HG03175 (cell line): ENCODE data around the gene ITGB6.

ENCODE experiments used
- ATAC-seq: cut with Tn5 transposase; IDR thresholded peaks from one replicate; pipeline ENCODE4 v1.9.1; 2021; ENCODE audit warnings: mild to moderate bottlenecking, moderate library complexity; ENCODE audit not compliant: unreplicated experiment

ITGB6 gene, protein sequence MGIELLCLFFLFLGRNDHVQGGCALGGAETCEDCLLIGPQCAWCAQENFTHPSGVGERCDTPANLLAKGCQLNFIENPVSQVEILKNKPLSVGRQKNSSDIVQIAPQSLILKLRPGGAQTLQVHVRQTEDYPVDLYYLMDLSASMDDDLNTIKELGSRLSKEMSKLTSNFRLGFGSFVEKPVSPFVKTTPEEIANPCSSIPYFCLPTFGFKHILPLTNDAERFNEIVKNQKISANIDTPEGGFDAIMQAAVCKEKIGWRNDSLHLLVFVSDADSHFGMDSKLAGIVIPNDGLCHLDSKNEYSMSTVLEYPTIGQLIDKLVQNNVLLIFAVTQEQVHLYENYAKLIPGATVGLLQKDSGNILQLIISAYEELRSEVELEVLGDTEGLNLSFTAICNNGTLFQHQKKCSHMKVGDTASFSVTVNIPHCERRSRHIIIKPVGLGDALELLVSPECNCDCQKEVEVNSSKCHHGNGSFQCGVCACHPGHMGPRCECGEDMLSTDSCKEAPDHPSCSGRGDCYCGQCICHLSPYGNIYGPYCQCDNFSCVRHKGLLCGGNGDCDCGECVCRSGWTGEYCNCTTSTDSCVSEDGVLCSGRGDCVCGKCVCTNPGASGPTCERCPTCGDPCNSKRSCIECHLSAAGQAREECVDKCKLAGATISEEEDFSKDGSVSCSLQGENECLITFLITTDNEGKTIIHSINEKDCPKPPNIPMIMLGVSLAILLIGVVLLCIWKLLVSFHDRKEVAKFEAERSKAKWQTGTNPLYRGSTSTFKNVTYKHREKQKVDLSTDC

DNA sequence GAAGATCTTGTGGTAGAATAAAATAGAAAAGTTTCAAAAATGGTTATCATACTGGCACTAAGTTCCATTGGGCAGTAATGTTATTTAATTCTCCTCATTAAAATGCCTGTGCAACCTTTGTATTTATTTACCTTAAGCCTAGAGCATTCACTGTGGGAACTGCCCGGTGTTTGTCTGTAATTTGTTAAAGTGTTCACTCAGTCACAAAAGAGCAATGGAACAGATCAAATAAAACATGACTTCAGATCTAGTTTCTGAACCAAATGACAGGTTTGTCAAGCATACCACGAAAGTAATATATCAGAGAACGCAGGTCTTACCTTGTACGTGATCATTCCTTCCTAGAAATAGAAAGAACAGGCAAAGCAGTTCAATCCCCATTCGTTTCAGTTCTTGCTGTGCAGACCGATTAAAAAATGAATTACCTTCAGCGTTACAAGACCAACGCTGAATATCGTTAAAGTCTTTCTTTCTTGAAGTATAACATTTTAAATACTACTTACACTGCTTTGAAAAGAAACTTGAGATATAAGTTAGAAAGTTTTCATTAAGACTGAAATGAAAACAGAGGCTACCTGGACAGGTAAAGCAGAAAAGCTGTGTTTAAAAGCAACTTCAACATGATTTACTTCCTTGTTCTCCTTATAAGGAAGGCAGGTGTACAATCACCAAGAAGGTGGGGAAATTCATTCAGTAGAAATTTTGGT is at the start of gene ITGB6:
Gene ITGB6, minus strand, starts transcription at position 590 of the 707 bp plus-strand sequence. Its CDS starts 209 bp downstream, at position 381.
- no peak for ATAC-seq

DNA sequence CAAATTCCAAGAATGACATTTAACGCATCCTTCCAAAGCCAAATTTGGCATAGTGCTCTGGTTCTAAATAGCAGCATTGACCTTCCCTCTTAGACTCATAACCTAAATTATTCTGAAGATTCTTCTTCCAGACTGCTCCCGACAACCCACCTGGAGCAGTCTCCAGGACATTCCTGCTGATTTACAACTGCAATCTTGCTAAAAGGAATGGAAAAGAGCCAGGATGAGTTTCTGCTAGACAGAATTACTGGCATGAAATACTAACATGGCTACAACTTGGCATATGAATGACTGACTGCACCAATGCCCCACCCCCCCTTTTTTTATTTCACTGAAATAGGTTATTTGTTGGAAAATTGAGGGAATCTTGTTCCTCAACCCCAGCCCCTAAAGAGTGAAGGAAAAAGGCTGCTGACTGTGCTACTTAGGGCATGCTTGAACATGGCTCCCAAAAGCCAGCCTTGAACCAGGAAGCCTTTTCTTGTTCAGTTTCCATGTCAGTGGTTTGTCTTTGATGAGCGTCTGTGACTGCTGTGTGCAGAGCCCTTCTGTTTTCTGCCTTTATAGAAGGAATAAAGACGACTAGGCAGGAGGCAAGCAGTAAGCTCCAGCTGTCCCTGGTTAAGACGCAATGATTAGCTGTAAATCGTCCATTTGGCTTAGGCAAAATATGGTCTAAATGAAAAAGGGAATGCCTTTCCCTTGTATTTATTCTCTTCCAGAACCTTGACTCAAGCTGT is 47.4 kb upstream of the ITGB6 start:
- no peak for ATAC-seq

DNA sequence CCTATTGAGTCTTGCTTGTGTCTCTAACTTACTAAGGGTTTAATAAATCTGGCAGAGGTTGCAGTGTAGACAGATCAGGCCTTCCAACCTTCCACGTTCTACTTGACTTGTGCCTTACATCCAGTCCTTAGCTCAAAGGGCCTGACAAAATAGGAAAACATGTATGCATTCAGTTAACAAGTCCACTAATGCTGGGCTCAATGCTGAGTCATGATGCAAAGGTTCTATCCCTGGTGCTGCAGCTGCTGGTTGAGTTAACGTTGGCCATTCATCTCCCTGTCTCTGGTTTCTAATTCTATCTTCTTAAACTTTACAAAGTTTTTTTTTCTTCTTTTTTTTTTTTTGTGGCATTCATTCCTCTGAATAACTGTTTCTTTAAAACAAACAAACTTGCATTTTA is 46.3 kb upstream of the ITGB6 start:
- ATAC-seq: no peak

GRCh38 chr2:160245614-160246155 is 45.6 kb upstream of the ITGB6 start:
- no peak for ATAC-seq

DNA sequence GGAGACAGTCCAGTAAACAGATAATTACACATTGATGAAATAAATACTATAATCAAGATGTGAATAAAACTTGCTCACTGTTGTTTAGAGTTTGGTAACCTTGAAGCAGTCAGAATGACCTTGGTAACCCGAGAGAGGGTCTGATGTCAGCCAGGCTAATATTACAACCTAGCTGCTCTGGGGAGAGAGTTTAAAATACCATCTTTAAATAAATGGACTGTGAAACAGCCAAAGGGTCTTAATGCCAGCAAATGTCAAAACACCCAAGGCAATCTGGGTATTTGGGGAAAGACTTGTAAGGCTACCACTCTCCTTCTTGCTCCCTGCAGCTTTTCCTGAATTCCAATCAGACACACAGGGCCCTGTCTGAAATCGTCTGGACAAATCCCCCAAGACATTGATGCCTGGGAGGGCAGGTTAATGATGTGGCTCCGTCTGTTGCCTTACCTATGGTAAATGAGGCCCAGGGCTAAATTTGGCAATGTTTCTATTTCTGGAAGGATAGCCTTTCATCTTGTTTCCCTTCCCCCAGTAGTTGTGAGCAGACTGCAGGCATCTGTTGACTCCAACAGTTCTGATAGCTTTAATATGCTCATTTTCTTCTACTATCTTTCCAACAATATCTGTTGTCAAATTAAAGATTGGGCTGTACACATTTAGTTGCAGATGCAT is 43.0 kb upstream of the ITGB6 start:
- no peak for ATAC-seq

DNA sequence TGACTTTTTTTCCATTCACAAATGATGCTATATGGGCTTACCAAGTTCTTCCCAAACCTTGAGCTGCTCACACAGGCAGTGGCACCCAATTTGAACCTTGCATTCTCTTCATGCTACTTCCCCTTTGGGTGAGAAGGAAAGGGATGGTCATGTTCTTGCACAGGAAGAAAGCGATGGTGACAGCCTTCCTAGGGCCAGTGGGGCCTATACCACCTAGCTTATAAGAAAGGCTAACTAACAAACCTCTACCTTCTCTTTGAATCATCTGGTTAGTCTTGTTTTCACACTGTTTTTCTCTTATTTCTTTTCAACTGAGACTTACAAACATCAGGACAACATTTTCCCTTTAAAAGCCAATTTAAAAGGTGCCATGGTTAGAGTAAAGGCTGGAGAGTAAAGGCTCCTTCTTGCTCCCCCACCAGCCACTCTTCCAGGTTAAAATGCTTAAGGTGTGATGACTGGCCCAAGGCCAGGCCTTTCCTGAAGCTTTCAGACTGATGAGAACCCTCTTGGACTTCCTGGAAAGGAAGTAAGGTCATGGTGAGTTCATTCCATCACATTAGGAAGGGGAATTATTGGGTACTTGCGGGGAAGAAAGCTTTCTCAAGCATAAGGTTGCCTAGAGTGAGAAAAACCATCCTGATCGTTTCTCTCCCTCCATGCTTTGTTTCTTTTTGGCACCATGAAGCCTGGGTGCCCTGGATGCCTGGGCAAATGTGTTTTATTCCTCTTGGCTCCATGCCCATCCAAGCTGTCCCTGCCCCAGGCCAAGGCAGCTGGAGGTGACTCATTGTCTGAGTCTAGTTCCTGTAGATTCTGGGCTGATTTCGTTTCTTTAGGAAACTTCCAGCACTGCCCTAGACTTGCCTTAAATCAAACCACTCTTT is 41.4 kb upstream of the ITGB6 start:
- ATAC-seq: no peak

- no peak for ATAC-seq
Measured at GRCh38 chr2:160239436-160239835, 39.4 kb upstream of the ITGB6 start.

DNA sequence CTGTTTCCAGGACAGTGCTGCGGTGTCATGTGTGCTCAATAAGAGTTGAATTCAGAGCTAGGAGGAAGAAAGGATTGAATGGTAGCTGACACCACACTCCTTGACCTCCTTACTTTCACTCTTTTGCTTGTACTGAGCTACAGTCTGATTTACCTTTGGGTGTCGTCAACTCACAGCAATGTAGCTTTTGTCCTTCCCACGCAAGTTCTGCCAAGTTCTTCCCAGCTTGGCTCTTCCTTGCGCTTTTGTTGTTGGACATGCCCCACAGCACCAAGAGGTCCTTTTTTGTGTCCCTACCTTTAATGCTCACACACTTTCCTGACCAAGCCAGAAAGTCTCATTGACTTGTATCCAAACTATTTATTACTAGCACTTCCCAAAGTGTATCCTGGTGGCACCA is 38.3 kb upstream of the ITGB6 start:
- ATAC-seq: no peak

DNA sequence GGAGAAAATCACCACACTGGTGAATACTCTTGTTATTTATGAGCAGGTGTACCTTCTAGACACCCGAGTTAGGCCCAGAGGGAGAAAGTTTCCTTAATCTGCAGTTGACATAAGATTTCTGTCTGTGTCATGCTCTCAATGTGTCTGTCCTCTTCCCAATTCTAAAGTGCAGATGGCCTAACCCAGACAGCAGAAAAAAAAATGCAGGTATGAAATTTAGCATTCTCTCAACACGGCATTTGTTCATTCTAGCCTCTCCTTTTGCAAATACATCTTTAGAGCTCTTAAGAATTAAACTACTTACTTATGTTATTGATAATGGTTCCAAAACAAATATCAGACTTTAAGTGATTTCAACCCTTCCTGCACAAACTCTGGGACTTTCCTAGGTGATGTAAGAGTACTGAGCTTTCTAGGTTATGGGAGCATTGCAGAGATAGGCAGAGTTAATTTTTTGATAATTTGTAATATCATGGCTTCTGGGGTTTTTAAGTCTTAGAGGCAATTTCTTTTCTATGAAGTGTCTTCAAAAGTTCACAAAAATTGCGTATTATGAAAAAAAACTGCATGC is 32.9 kb upstream of the ITGB6 start:
- no peak for ATAC-seq

DNA sequence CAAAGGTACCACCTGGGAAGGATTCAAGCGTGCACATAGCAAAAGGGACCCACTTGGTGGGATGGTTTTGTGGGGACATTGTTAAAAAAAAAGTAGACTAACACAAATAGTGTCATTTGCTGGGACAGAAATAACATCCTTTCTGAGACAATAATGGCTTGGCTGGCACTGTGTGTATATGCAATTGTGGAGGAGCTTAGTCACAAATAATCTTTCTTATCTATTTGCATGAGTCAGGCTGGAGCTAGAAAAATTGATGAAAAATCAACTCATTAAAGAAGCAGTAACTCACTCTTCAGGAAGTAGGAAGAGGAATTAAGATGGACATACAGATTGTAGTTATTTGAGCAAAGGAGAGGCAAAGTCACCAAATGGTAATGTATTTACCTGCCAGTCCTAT is 29.5 kb upstream of the ITGB6 start:
- ATAC-seq: no peak

DNA sequence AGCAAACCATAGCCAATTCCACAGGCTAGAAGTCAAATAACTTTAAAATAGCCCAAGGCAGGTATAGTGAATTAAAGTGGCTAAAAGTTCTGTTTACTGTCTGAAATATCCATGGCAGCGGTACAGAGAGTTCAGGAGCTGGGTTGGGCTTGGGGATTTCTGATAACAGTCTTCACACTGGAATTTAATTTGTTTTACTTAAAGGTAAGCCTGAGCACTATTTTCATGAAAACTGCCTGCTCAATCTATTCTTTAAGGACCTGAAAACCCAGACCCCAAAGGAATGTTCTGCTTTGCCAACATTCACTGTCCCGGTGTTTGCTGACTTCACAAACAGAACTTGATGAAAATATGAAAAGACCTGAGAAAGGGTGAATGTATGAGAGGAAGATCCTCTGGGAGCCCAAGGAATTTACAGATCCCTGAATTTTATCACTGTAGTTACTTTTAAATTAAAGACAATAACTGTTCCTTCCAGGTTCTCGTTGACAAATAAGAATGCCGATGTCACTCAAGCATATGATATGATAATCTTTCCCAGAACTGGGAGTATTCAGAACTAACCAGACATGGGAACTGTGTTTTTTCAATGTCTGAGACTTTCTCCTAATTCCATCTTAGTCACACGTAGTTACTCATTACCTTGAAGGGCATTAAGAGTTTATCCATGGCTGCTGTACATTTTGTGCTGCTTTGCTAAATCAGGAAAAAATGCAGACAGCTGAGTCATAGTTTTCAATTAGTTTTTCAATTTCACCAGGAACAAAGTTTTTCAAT is 28.3 kb upstream of the ITGB6 start:
- no peak for ATAC-seq

DNA sequence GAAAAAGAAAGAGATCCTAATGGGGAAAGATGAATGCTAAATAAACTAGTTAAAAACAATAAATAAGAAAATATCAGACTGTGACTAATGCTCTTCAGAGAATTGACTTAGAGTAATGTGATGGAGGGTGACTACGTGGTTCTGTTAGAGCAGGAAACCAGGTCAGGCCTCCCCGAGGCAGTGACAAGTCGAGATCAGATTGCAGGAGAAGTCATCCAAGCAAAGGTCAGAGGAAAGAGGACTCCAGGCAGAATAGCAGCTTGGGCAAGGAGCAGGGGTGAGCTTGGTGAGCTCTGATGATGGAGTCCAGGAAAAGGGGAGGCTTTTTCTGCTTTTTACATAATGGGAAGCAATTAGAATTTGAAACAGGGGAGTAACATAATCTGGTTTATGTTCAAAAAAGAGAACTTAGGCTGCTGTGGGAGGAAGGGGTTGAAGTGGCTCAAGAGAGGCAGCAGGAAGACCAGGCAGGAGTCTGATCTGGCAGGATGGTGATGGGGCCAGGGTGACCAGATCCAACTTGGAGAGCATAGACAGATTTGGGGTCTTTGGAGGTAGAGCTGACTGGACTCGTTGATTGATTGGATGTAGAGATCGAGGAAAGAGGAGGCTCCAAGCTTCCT is 27.3 kb upstream of the ITGB6 start:
- ATAC-seq: no peak

GRCh38 chr2:160226367-160226766 is 26.3 kb upstream of the ITGB6 start:
- ATAC-seq: no peak

GRCh38 chr2:160225722-160226121 is 25.6 kb upstream of the ITGB6 start:
- no peak for ATAC-seq

GRCh38 chr2:160224507-160224906 is 24.4 kb upstream of the ITGB6 start:
- ATAC-seq: peak; percentile 18

DNA sequence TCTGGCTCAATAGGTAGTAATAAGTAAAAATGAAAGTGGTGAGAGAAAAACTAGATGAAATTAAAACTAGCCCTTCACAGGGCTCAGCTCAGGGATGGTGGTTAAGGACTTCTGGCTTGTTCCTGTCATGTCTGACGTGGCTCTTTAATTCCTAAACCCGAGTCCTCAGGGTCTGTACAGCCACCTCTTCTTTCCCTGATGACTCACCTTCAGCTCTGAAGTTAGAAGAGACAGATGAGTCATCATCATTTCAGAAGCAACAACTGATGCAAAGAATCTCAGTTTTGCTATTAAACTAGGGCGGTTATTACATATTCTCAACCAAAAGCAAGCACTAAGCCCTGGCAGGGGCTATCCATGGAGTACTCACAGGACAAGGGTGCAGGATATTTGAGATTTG is 24.0 kb upstream of the ITGB6 start:
- peak; percentile 93 for ATAC-seq

DNA sequence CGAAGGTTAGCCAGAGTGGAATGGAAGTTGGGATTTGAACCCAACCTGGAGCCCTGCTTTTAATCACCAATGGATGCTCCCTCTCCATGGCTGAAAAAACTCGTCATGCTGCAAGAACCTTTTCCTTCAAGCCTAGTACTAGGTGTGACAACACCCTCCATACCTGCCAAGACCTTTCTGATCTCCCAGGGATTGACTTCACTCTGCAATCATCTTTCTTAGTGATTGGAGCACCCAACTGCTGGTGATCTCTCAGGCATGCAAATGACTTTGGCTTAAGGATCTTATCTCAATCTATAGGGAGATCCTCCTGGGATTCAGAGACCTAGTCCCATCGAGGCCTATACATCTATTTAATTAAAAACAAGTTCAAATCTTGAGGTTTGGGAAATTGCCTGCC is 23.5 kb upstream of the ITGB6 start:
- no peak for ATAC-seq
